Lower lobe of right lung (tissue), 2 donors: Measurements from ENCODE around the gene FCHSD1. TPM values are rescaled to one million over a fixed set of nuclear protein-coding genes. Genes with fewer than 3 reads are reported as not detected.

Experiments
- ATAC-seq, 2 donors: fragments of 200-7000 bp; cut with Tn5 transposase; one replicate each; pipeline ENCODE4 v1.9.1; 2020 to 2022; ENCODE audit warnings: mild to moderate bottlenecking in 2 of 2, moderate library complexity in 2 of 2
- DNase-seq: peaks from one replicate; pipeline ENCODE4 v3.0.0-alpha.2; 2020
- H3K27ac ChIP-seq: fragments of 200-600 bp; one replicate; pipeline ENCODE4 v1.8.0; 2022
- H3K27me3 ChIP-seq: fragments of 200-600 bp; one replicate; pipeline ENCODE4 v1.8.0; 2022; ENCODE audit warnings: low read depth
- H3K36me3 ChIP-seq: fragments of 200-600 bp; one replicate; pipeline ENCODE4 v1.8.0; 2022; ENCODE audit warnings: mild to moderate bottlenecking
- H3K4me1 ChIP-seq: fragments of 200-600 bp; one replicate; pipeline ENCODE4 v1.8.0; 2022
- H3K4me3 ChIP-seq: fragments of 200-600 bp; one replicate; pipeline ENCODE4 v1.8.0; 2022; ENCODE audit warnings: mild to moderate bottlenecking
- H3K9me3 ChIP-seq: fragments of 200-600 bp; one replicate; pipeline ENCODE4 v1.8.0; 2022
- CTCF ChIP-seq: fragments of 200-600 bp; IDR thresholded peaks from one replicate; pipeline ENCODE4 v1.8.0; 2022; ENCODE audit warnings: antibody characterized with exemption, mild to moderate bottlenecking
- intact Hi-C: fragments of 100-400 bp; cut with DNase I; formaldehyde crosslinking; loops from one replicate; pipeline ENCODE4 v1.11.0; 2022
- total RNA-seq: library from RNA; stranded (reverse); fragmentation: NEBNext Ultra II Directional; extraction: Animal tissue kit (Norgen Biotek cat#: 25700); gene quantifications from one replicate; pipeline ENCODE4 v1.2.1, GENCODE V29; 2021
- donor health status: DM: no; HTN: yes; CAD: no; lungs with severe emphysema.

Gene FCHSD1
- total RNA-seq, 1 donor from 2014 or later = 20.4 TPM

GRCh38 chr5:141655020-141655419 is 3.8 kb upstream of the FCHSD1 start:
- no peak overlapping the region for H3K4me3 ChIP-seq
- H3K9me3 ChIP-seq = no peaks in the 10 kb centered on the region
- intact Hi-C loops = no loop called here
- ATAC-seq (no peak), DNase-seq (no peak)
- peaks cover 14% of the 10 kb centered on the region for H3K4me1 ChIP-seq
- peaks cover 55% of the 10 kb centered on the region for H3K36me3 ChIP-seq
- no peaks in the 10 kb centered on the region for H3K27me3 ChIP-seq
- no peak overlapping the region for H3K27ac ChIP-seq
- TF ChIP-seq CTCF = no peak

DNA sequence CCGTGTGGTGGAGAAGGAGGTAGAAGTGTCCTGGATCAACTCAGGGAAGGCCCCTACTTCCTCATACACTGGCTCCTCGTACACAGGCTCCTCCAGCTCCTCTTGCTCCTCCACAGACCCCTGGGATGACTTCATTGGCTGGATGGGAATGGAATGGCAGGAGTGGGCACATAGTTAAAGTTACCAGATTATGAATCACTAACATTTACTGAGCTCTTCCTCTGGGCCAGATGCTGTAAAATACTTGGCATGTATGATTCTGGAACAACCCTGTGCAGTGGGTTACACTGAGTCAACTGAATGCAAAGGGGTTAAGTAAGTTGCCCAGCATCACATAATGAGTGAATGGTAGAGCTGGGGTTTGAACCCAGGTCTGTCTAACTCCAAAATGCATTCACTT is 3.1 kb upstream of the FCHSD1 start:
- Histone ChIP-seq H3K9me3 (no peaks in the 10 kb centered on the region), H3K27me3 (no peaks in the 10 kb centered on the region), H3K4me3 (no peak overlapping the region), H3K4me1 (peaks cover 15% of the 10 kb centered on the region), H3K27ac (no peak overlapping the region), H3K36me3 (peaks cover 48% of the 10 kb centered on the region)
- DNase-seq = no peak
- intact Hi-C loops = no loop called here
- ATAC-seq = no peak
- TF ChIP-seq CTCF = no peak

- no peak for TF ChIP-seq CTCF
- H3K36me3 ChIP-seq = peaks cover 37% of the 10 kb centered on the region
- no peaks in the 10 kb centered on the region for H3K9me3 ChIP-seq
- intact Hi-C loops = no loop called here
- peak overlapping the region; percentile 81 for H3K27ac ChIP-seq
- DNase-seq = no peak
- peak overlapping the region; percentile 79 for H3K4me3 ChIP-seq
- ATAC-seq = peak in 1 of 2 donors; percentile 4
- no peaks in the 10 kb centered on the region for H3K27me3 ChIP-seq
- H3K4me1 ChIP-seq = peaks cover 15% of the 10 kb centered on the region
Measured at GRCh38 chr5:141651728-141652105, 499 bp upstream of the FCHSD1 start.

- peaks cover 15% of the 10 kb centered on the region for H3K4me1 ChIP-seq
- H3K4me3 ChIP-seq = no peak overlapping the region
- no peak overlapping the region for H3K27ac ChIP-seq
- ATAC-seq = no peak
- DNase-seq = no peak
- peaks cover 38% of the 10 kb centered on the region for H3K36me3 ChIP-seq
- H3K27me3 ChIP-seq = no peaks in the 10 kb centered on the region
- no peak for TF ChIP-seq CTCF
- intact Hi-C loops = no loop called here
- H3K9me3 ChIP-seq = no peaks in the 10 kb centered on the region
Measured at GRCh38 chr5:141649972-141650371, 1.2 kb downstream of the FCHSD1 start.

- ATAC-seq = no peak
- TF ChIP-seq CTCF = no peak
- H3K27ac ChIP-seq = no peak overlapping the region
- intact Hi-C loops = no loop called here
- H3K36me3 ChIP-seq = peaks cover 39% of the 10 kb centered on the region
- peaks cover 15% of the 10 kb centered on the region for H3K4me1 ChIP-seq
- no peaks in the 10 kb centered on the region for H3K27me3 ChIP-seq
- no peak for DNase-seq
- no peaks in the 10 kb centered on the region for H3K9me3 ChIP-seq
- no peak overlapping the region for H3K4me3 ChIP-seq
Measured at GRCh38 chr5:141649056-141649688, 2.0 kb downstream of the FCHSD1 start.
